Measurements from ENCODE around the gene DYNLRB1. TPM values are rescaled to one million over a fixed set of nuclear protein-coding genes. Genes with fewer than 3 reads are reported as not detected.
A peak's percentile ranks its signal among the peaks of the same experiment; 100 is the strongest.
"Not testable (repeated sequence)": the region's sequence is repeated elsewhere in the genome, so short reads cannot be mapped to it uniquely, and the experiment has no call there.

DYNLRB1 gene
- 100 to 1,000 TPM in 1 of 2 donors, 10 to 100 TPM in 1; 81.4 to 153 TPM for total RNA-seq
- 100 to 1,000 TPM; 309 to 331 TPM for polyA plus RNA-seq (ENCODE audit: insufficient read length in 2 of 2)
- long read RNA-seq, donor 1, transcript DYNLRB1-202 (4 exons, 675 nt) = major isoform, 112 of 139 reads
- long read RNA-seq, donor 1, partial matches to known transcripts = 25 of 139 reads
- long read RNA-seq, donor 1, other reads (novel, unspliced or antisense) = 0 of 139 reads
- long read RNA-seq, donor 2, transcript DYNLRB1-202 (4 exons, 675 nt) = major isoform, 62 of 107 reads
- long read RNA-seq, donor 2, partial matches to known transcripts = 45 of 107 reads
- long read RNA-seq, donor 2, other reads (novel, unspliced or antisense) = 0 of 107 reads
- long read RNA-seq, donor 3, transcript DYNLRB1-202 (4 exons, 675 nt) = major isoform, 55 of 79 reads
- long read RNA-seq, donor 3, partial matches to known transcripts = 24 of 79 reads
- long read RNA-seq, donor 3, other reads (novel, unspliced or antisense) = 0 of 79 reads
- long read RNA-seq, donor 4, transcript DYNLRB1-202 (4 exons, 675 nt) = major isoform, 88 of 104 reads
- long read RNA-seq, donor 4, partial matches to known transcripts = 11 of 104 reads
- long read RNA-seq, donor 4, other reads (novel, unspliced or antisense) = 5 of 104 reads

- Histone ChIP-seq H3K27me3 (ENCODE audit: control insufficient read depth, insufficient read depth, low read length) (no peaks in the 10 kb centered on the region), H3K27ac (ENCODE audit: low read depth, low read length) (peak within 1 kb of the TSS; percentile 92), H3K4me3 (ENCODE audit: low read depth, low read length) (peak within 1 kb of the TSS; percentile 88), H3K9me3 (ENCODE audit: control insufficient read depth, insufficient read depth, low read length) (no peaks in the 10 kb centered on the region), H3K36me3 (ENCODE audit: control insufficient read depth, insufficient read depth, low read length) (peaks cover 9% of the 10 kb centered on the region), H3K4me1 (ENCODE audit: control insufficient read depth, insufficient read depth, low read length) (peaks cover 13% of the 10 kb centered on the region)
- peak; percentile 95 to 99 (median 98) for DNase-seq (ENCODE audit: low read depth in 4 of 6, low spot score in 6 of 6)
- under 1% methylated on average over 53 of the region's 59 CpGs for WGBS (ENCODE audit: insufficient coverage)
These were observed at the start of gene DYNLRB1 for GRCh38 chr20:34516247-34517113. TSS of gene DYNLRB1 (plus strand) at chr20:34516422. CDS start at chr20:34516459, 37 bp downstream.

DNA sequence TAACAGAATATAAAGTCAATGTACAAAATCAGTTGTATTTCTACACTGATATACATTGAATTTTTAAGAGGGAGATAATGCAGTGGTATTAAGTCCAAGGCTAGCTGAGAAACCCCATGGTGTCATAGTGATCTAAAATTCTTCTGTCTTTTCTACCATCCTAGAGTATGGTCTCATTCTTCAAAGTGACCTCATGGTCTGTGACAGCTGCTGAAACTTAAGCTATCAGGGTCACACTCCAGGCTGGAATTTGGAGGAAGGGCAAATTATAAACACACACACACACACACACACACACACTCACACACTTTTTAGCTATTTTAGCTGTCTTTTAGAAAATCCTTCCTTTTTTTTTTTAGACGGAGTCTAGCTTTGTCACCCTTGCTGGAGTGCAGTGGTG lies 47.3 kb upstream of the DYNLRB1 start:
- no peaks in the 10 kb centered on the region for H3K9me3 ChIP-seq (ENCODE audit: control insufficient read depth, insufficient read depth, low read length)
- 71% methylated on average over 1 of the region's 1 CpG for WGBS (ENCODE audit: insufficient coverage)
- no peak overlapping the region for H3K27ac ChIP-seq (ENCODE audit: low read depth, low read length)
- no peak overlapping the region for H3K4me3 ChIP-seq (ENCODE audit: low read depth, low read length)
- peaks cover 5% of the 10 kb centered on the region for H3K36me3 ChIP-seq (ENCODE audit: control insufficient read depth, insufficient read depth, low read length)
- H3K4me1 ChIP-seq (ENCODE audit: control insufficient read depth, insufficient read depth, low read length) = no peaks in the 10 kb centered on the region
- DNase-seq (ENCODE audit: low read depth in 4 of 6, low spot score in 6 of 6) = no peak
- no peaks in the 10 kb centered on the region for H3K27me3 ChIP-seq (ENCODE audit: control insufficient read depth, insufficient read depth, low read length)

DNA sequence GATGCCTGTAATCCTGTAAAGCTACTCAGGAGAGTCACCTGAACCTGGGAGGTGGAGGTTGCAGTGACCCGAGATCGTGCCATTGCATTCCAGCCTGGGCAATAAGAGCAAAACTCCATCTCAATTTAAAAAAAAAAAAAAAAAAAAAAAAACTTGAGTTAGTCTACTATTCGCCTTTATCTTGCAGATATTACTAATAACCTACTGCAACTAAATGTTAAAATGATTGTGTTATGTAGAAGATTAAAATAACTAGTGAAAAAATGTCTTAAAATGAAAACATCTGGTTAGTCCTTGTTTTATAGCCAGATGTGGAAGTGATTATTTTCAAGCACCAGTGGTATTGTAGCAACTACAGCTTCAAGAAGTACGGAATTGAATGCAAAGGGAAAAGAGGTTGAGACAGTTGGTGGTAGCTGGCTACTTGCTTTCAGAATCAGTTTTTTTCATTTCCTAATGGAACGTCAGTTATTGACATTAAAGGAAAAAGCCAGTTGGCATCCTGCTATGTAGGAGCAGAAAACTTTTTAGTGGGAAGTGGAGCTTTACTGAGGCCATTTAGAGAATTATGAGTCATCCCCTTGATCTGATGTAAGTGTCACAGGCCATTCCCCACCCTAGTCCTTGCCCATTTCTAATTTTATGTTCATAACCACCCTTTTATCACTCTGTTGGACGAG lies 43.8 kb upstream of the DYNLRB1 start:
- no peaks in the 10 kb centered on the region for H3K27me3 ChIP-seq (ENCODE audit: control insufficient read depth, insufficient read depth, low read length)
- no peak for DNase-seq (ENCODE audit: low read depth in 4 of 6, low spot score in 6 of 6)
- no peaks in the 10 kb centered on the region for H3K4me1 ChIP-seq (ENCODE audit: control insufficient read depth, insufficient read depth, low read length)
- 94% methylated on average over 3 of the region's 6 CpGs for WGBS (ENCODE audit: insufficient coverage)
- no peak overlapping the region for H3K27ac ChIP-seq (ENCODE audit: low read depth, low read length)
- H3K9me3 ChIP-seq (ENCODE audit: control insufficient read depth, insufficient read depth, low read length) = no peaks in the 10 kb centered on the region
- no peak overlapping the region for H3K4me3 ChIP-seq (ENCODE audit: low read depth, low read length)
- peaks cover 7% of the 10 kb centered on the region for H3K36me3 ChIP-seq (ENCODE audit: control insufficient read depth, insufficient read depth, low read length)

GRCh38 chr20:34473262-34473883 lies 42.8 kb upstream of the DYNLRB1 start:
- Histone ChIP-seq H3K4me3 (ENCODE audit: low read depth, low read length) (no peak overlapping the region), H3K9me3 (ENCODE audit: control insufficient read depth, insufficient read depth, low read length) (no peaks in the 10 kb centered on the region), H3K36me3 (ENCODE audit: control insufficient read depth, insufficient read depth, low read length) (peaks cover 6% of the 10 kb centered on the region), H3K4me1 (ENCODE audit: control insufficient read depth, insufficient read depth, low read length) (no peaks in the 10 kb centered on the region), H3K27me3 (ENCODE audit: control insufficient read depth, insufficient read depth, low read length) (no peaks in the 10 kb centered on the region), H3K27ac (ENCODE audit: low read depth, low read length) (no peak overlapping the region)
- DNase-seq (ENCODE audit: low read depth in 4 of 6, low spot score in 6 of 6) = peak in 1 of 6 donors; percentile 18
- no CpG with 5 or more reads among the region's 5 CpGs for WGBS (ENCODE audit: insufficient coverage)

- H3K27ac ChIP-seq (ENCODE audit: low read depth, low read length) = no peak overlapping the region
- WGBS (ENCODE audit: insufficient coverage) = 8% methylated on average over 25 of the region's 38 CpGs
These were observed 40.1 kb upstream of the DYNLRB1 start for GRCh38 chr20:34475979-34476736.

GRCh38 chr20:34479627-34480026 lies 36.6 kb upstream of the DYNLRB1 start:
- Histone ChIP-seq H3K4me1 (ENCODE audit: control insufficient read depth, insufficient read depth, low read length) (no peaks in the 10 kb centered on the region), H3K27ac (ENCODE audit: low read depth, low read length) (no peak overlapping the region), H3K9me3 (ENCODE audit: control insufficient read depth, insufficient read depth, low read length) (no peaks in the 10 kb centered on the region), H3K4me3 (ENCODE audit: low read depth, low read length) (no peak overlapping the region), H3K27me3 (ENCODE audit: control insufficient read depth, insufficient read depth, low read length) (no peaks in the 10 kb centered on the region), H3K36me3 (ENCODE audit: control insufficient read depth, insufficient read depth, low read length) (peaks cover 29% of the 10 kb centered on the region)
- DNase-seq (ENCODE audit: low read depth in 4 of 6, low spot score in 6 of 6) = no peak
- 90% methylated on average over 2 of the region's 4 CpGs for WGBS (ENCODE audit: insufficient coverage)

More at GRCh38 chr20:34475979-34476736, 40.1 kb upstream of the DYNLRB1 start:
- H3K4me1 ChIP-seq (ENCODE audit: control insufficient read depth, insufficient read depth, low read length) = no peaks in the 10 kb centered on the region
- no peaks in the 10 kb centered on the region for H3K9me3 ChIP-seq (ENCODE audit: control insufficient read depth, insufficient read depth, low read length)
- H3K27me3 ChIP-seq (ENCODE audit: control insufficient read depth, insufficient read depth, low read length) = no peaks in the 10 kb centered on the region
- no peak overlapping the region for H3K4me3 ChIP-seq (ENCODE audit: low read depth, low read length)
- peak in 5 of 6 donors; percentile 5 to 54 (median 19) for DNase-seq (ENCODE audit: low read depth in 4 of 6, low spot score in 6 of 6)
- peaks cover 12% of the 10 kb centered on the region for H3K36me3 ChIP-seq (ENCODE audit: control insufficient read depth, insufficient read depth, low read length)

GRCh38 chr20:34482154-34482553 lies 34.1 kb upstream of the DYNLRB1 start:
- not testable (repeated sequence) for DNase-seq (ENCODE audit: low read depth in 4 of 6, low spot score in 6 of 6)

GRCh38 chr20:34483585-34484220 lies 32.5 kb upstream of the DYNLRB1 start:
- H3K4me1 ChIP-seq (ENCODE audit: control insufficient read depth, insufficient read depth, low read length); H3K4me3 ChIP-seq (ENCODE audit: low read depth, low read length); H3K9me3 ChIP-seq (ENCODE audit: control insufficient read depth, insufficient read depth, low read length); H3K27me3 ChIP-seq (ENCODE audit: control insufficient read depth, insufficient read depth, low read length); DNase-seq (ENCODE audit: low read depth in 4 of 6, low spot score in 6 of 6); H3K27ac ChIP-seq (ENCODE audit: low read depth, low read length): not testable (repeated sequence)
- no CpG with 5 or more reads among the region's 3 CpGs for WGBS (ENCODE audit: insufficient coverage)
- peaks cover 35% of the 10 kb centered on the region for H3K36me3 ChIP-seq (ENCODE audit: control insufficient read depth, insufficient read depth, low read length)

More at GRCh38 chr20:34482154-34482553, 34.1 kb upstream of the DYNLRB1 start:
- H3K9me3 ChIP-seq (ENCODE audit: control insufficient read depth, insufficient read depth, low read length); H3K27me3 ChIP-seq (ENCODE audit: control insufficient read depth, insufficient read depth, low read length); H3K4me3 ChIP-seq (ENCODE audit: low read depth, low read length); H3K27ac ChIP-seq (ENCODE audit: low read depth, low read length); H3K4me1 ChIP-seq (ENCODE audit: control insufficient read depth, insufficient read depth, low read length): not testable (repeated sequence)
- H3K36me3 ChIP-seq (ENCODE audit: control insufficient read depth, insufficient read depth, low read length) = peaks cover 30% of the 10 kb centered on the region
- WGBS (ENCODE audit: insufficient coverage) = no CpG with 5 or more reads among the region's 1 CpG

Data from spinal cord (tissue), 10 donors.